HepG2 (cell line): ENCODE data around the gene KCNE2. TPM values are rescaled to one million over a fixed set of nuclear protein-coding genes. Genes with fewer than 3 reads are reported as not detected.

Source experiments
- ATAC-seq: fragments of 200-7000 bp; cut with Tn5 transposase; 3 replicates; pipeline ENCODE4 v1.9.1; 2020; ENCODE audit warnings: mild to moderate bottlenecking, moderate library complexity
- BruUV-seq: library from RNA; stranded (reverse); fragments of 400-500 nt; replicated peaks from 2 replicates; lab custom pipeline; 2021; lab: Mats Ljungman, UMichigan
- CTCF ChIA-PET: fragments of 300-600 bp; formaldehyde crosslinking; extraction: SDS; loops from one replicate; lab custom pipeline; 2021; ENCODE audit warnings: low total read pairs, inconsistent platforms, low intra/inter-chr PET ratio; lab: Yijun Ruan, JAX
- POLR2A ChIA-PET: fragments of 350-600 bp; sonication (Branson Sonifier 250); formaldehyde crosslinking; loops from one replicate; lab custom pipeline; 2020; ENCODE audit warnings: antibody characterized with exemption, inconsistent platforms; lab: Yijun Ruan, JAX
- DNase-seq: peaks from one replicate; pipeline ENCODE4 v3.0.0-alpha.2; 2015; ENCODE audit warnings: low spot score
- FAIRE-seq: peaks from 3 replicates; lab custom pipeline; 2011; peaks lifted over from hg19 to GRCh38; lab: Jason Lieb, UNC
- H2AFZ ChIP-seq: one replicate; pipeline ENCODE4 v1.6.1; 2011; ENCODE audit warnings: low read length, inconsistent platforms
- H3K27ac ChIP-seq: fragments of 300-600 bp; 3 replicates; pipeline ENCODE4 v1.8.0; 2011; ENCODE audit warnings: mixed run types, mild to moderate bottlenecking, mixed read lengths, low read length, inconsistent platforms; ENCODE audit not compliant: insufficient read depth; ENCODE audit errors: extremely low read length
- H3K27me3 ChIP-seq, 2 experiments: fragments of 200-600 bp in 1 of 2; 2 replicates in 1 of 2; 3 replicates in 1 of 2; pipeline versions ENCODE4 v1.6.0 to v1.8.0; 2011; ENCODE audit warnings: low read length in 2 of 2, mild to moderate bottlenecking in 2 of 2, moderate library complexity in 2 of 2, inconsistent platforms in 1 of 2; ENCODE audit not compliant: insufficient read depth in 2 of 2, control insufficient read depth in 1 of 2
- H3K36me3 ChIP-seq, 2 experiments: fragments of 200-600 bp in 1 of 2; replicated peaks in 1 of 2; 2 replicates in 1 of 2; 3 replicates in 1 of 2; pipeline versions ENCODE4 v1.5.1 to v1.8.0; 2011; ENCODE audit warnings: low read length in 2 of 2, inconsistent platforms in 1 of 2; ENCODE audit not compliant: insufficient read depth in 2 of 2, control insufficient read depth in 1 of 2
- H3K4me1 ChIP-seq: 2 replicates; pipeline ENCODE4 v1.5.1; 2012; ENCODE audit warnings: low read length, inconsistent platforms; ENCODE audit not compliant: insufficient read depth
- H3K4me2 ChIP-seq: 2 replicates; pipeline ENCODE4 v1.6.0; 2011; ENCODE audit warnings: low read depth, low read length, inconsistent platforms
- H3K4me3 ChIP-seq, 3 experiments: fragments of 200-600 bp in 1 of 3; sonication (generic), shearing (Covaris generic) in 1 of 3; replicated peaks in 1 of 3; 2 replicates each; pipeline ENCODE4 v1.5.1; 2011 to 2016; ENCODE audit warnings: low read length in 3 of 3, inconsistent platforms in 2 of 3, low read depth in 2 of 3, mild to moderate bottlenecking in 2 of 3, control low read depth in 1 of 3, mixed read lengths in 1 of 3; ENCODE audit not compliant: insufficient read depth in 1 of 3
- H3K79me2 ChIP-seq: one replicate; pipeline ENCODE4 v1.6.1; 2011; ENCODE audit warnings: low read length, inconsistent platforms; ENCODE audit not compliant: insufficient read depth
- H3K9ac ChIP-seq: 2 replicates; pipeline ENCODE4 v1.6.0; 2011; ENCODE audit warnings: mild to moderate bottlenecking, low read depth, low read length, inconsistent platforms; ENCODE audit not compliant: insufficient read depth
- H3K9me3 ChIP-seq: 2 replicates; pipeline ENCODE4 v1.5.1; 2012; ENCODE audit warnings: mild to moderate bottlenecking, low read length
- H4K20me1 ChIP-seq: 2 replicates; pipeline ENCODE4 v1.6.0; 2011; ENCODE audit warnings: inconsistent platforms, mild to moderate bottlenecking, low read length, moderate library complexity; ENCODE audit not compliant: insufficient read depth
- ARNTL ChIP-seq: sonication (generic); formaldehyde crosslinking; IDR thresholded peaks from 2 replicates; pipeline ENCODE4 v1.4.0; 2020; ENCODE audit warnings: mild to moderate bottlenecking, missing genetic modification reagents
- ASH2L ChIP-seq: fragments of 300-600, 200-600 bp; sonication (generic); IDR thresholded peaks from 2 replicates; pipeline ENCODE4 v1.7.0; 2017; ENCODE audit warnings: low read depth, mild to moderate bottlenecking, moderate library complexity, mixed read lengths, low read length; ENCODE audit not compliant: insufficient read length
- ATF7-NPFF ChIP-seq: sonication (generic); formaldehyde crosslinking; IDR thresholded peaks from 2 replicates; pipeline ENCODE4 v1.8.1; 2023; ENCODE audit warnings: mild to moderate bottlenecking, low read depth, missing genetic modification reagents, moderate library complexity
- FOXA1 ChIP-seq, 2 experiments: fragments of 450-650 bp in 1 of 2; sonication (generic) in 1 of 2; formaldehyde crosslinking in 1 of 2; IDR thresholded peaks; 2 replicates each; pipeline versions ENCODE4 v1.4.0 to v1.6.1; 2016 to 2020; ENCODE audit warnings: missing genetic modification reagents in 1 of 2
- FOXK1 ChIP-seq: sonication (generic); formaldehyde crosslinking; IDR thresholded peaks from 2 replicates; pipeline ENCODE4 v1.4.0; 2020; ENCODE audit warnings: low read depth, missing genetic modification reagents, borderline replicate concordance
- FOXK2 ChIP-seq: fragments of 450-650 bp; IDR thresholded peaks from 2 replicates; pipeline ENCODE4 v1.6.1; 2016
- HOXD1 ChIP-seq: sonication (generic); formaldehyde crosslinking; IDR thresholded peaks from 2 replicates; pipeline ENCODE4 v1.5.0; 2020; ENCODE audit warnings: missing genetic modification reagents
- KAT8 ChIP-seq: IDR thresholded peaks from 2 replicates; pipeline ENCODE4 v1.6.1; 2016; ENCODE audit warnings: missing genetic modification reagents, missing compliant biosample characterization
- KLF11 ChIP-seq: IDR thresholded peaks from 2 replicates; pipeline ENCODE4 v1.6.1; 2016; ENCODE audit warnings: missing compliant biosample characterization
- MZF1 ChIP-seq: sonication (generic); formaldehyde crosslinking; IDR thresholded peaks from 2 replicates; pipeline ENCODE4 v1.8.1; 2023; ENCODE audit warnings: mild to moderate bottlenecking, missing genetic modification reagents, borderline replicate concordance
- SALL2 ChIP-seq: sonication (generic); formaldehyde crosslinking; IDR thresholded peaks from 2 replicates; pipeline ENCODE4 v1.8.1; 2023; ENCODE audit warnings: mild to moderate bottlenecking, missing genetic modification reagents, inconsistent platforms
- SMAD1 ChIP-seq: sonication (generic); formaldehyde crosslinking; IDR thresholded peaks from 2 replicates; pipeline ENCODE4 v1.4.0; 2020; ENCODE audit warnings: missing genetic modification reagents, low read depth, mild to moderate bottlenecking, borderline replicate concordance
- SUZ12 ChIP-seq: fragments of 150-350 bp; IDR thresholded peaks from 2 replicates; pipeline ENCODE4 v1.6.1; 2014; ENCODE audit warnings: low read depth, low read length
- TRAFD1 ChIP-seq: sonication (generic); formaldehyde crosslinking; IDR thresholded peaks from 2 replicates; pipeline ENCODE4 v1.5.1; 2020; ENCODE audit warnings: missing genetic modification reagents, mild to moderate bottlenecking, borderline replicate concordance
- ZBTB20 ChIP-seq: sonication (generic); formaldehyde crosslinking; IDR thresholded peaks from 2 replicates; pipeline ENCODE4 v1.8.1; 2023; ENCODE audit warnings: missing genetic modification reagents, low read depth, mild to moderate bottlenecking, borderline replicate concordance
- ZFYVE20 ChIP-seq: sonication (generic); formaldehyde crosslinking; IDR thresholded peaks from 2 replicates; pipeline ENCODE4 v1.8.0; 2023; ENCODE audit warnings: low read depth, mild to moderate bottlenecking, moderate library complexity, missing genetic modification reagents, borderline replicate concordance
- ZNF549 ChIP-seq: sonication (generic); formaldehyde crosslinking; IDR thresholded peaks from 2 replicates; pipeline ENCODE4 v1.5.0; 2020; ENCODE audit warnings: missing genetic modification reagents
- ZNF605 ChIP-seq: sonication (generic); formaldehyde crosslinking; IDR thresholded peaks from 2 replicates; pipeline ENCODE4 v1.8.0; 2022; ENCODE audit warnings: mild to moderate bottlenecking, missing genetic modification reagents
- ZNF720 ChIP-seq: sonication (generic); formaldehyde crosslinking; IDR thresholded peaks from 2 replicates; pipeline ENCODE4 v1.4.0; 2020; ENCODE audit warnings: missing genetic modification reagents
- ZNF749 ChIP-seq: sonication (generic); formaldehyde crosslinking; IDR thresholded peaks from 2 replicates; pipeline ENCODE4 v1.8.0; 2022; ENCODE audit warnings: mild to moderate bottlenecking, missing genetic modification reagents, moderate library complexity, borderline replicate concordance
- ZNF792 ChIP-seq: IDR thresholded peaks from 2 replicates; pipeline ENCODE4 v1.6.1; 2016
- ZSCAN31 ChIP-seq: sonication (generic); formaldehyde crosslinking; IDR thresholded peaks from 2 replicates; pipeline ENCODE4 v1.5.0; 2020; ENCODE audit warnings: low read depth, mild to moderate bottlenecking, missing genetic modification reagents
- WGBS: methylation state at CpG from one replicate; pipeline ENCODE4 v1.1.6; 2017; ENCODE audit warnings: low lambda C conversion rate; 5-methylcytosine and 5-hydroxymethylcytosine counted together
- in situ Hi-C: cut with HindIII; loops from 2 replicates; pipeline ENCODE4 v1.10.0; 2017; ENCODE audit warnings: low pct_unique_long_range_greater_than_20kb; ENCODE audit not compliant: extremely low pct_ligation_motif_present
- intact Hi-C: fragments of 100-400 bp; cut with micrococcal nuclease; formaldehyde crosslinking; loops from one replicate; pipeline ENCODE4 v1.10.0; 2022; ENCODE audit not compliant: unreplicated experiment
- polyA plus RNA-seq, 8 experiments: library from polyadenylated mRNA; depleted of rRNA in 3 of 8; stranded (reverse) in 7 of 8; unstranded in 1 of 8; fragments of >200 nt; fragmentation: Illumina TruSeq in 4 of 8; extraction: Trizol in 4 of 8; gene quantifications; 2 replicates each; pipeline versions ENCODE4 v1.2.1 to v1.2.3, GENCODE V29; 2011 to 2016; ENCODE audit warnings: low read depth in 4 of 8, missing spikeins in 1 of 8, mixed read lengths in 1 of 8; ENCODE audit not compliant: insufficient read depth in 1 of 8
- total RNA-seq, 5 experiments: library from RNA; depleted of rRNA; stranded (reverse); fragments of >200 nt; fragmentation: Illumina TruSeq; extraction: Trizol; gene quantifications; 2 replicates each; pipeline ENCODE4 v1.2.3, GENCODE V29; 2016; ENCODE audit warnings: low read depth in 1 of 5

Gene KCNE2
- total and polyA plus RNA-seq, 2 of the 13 experiments (the other 11 are each of a cell fraction or from before 2014, with no cell fraction given), result not detected

GRCh38 chr21:34351786-34352241 lies 12.0 kb upstream of the KCNE2 start:
- no peak overlapping the region for H3K4me3 ChIP-seq
- no peak overlapping the region for H2AFZ ChIP-seq
- no peaks in the 10 kb centered on the region for H3K79me2 ChIP-seq
- H4K20me1 ChIP-seq, result no peaks in the 10 kb centered on the region
- intact Hi-C loops, result no loop called here
- H3K9ac ChIP-seq, result no peak overlapping the region
- 6% methylated on average over 6 of the region's 6 CpGs for WGBS
- no peak overlapping the region for H3K4me2 ChIP-seq
- H3K36me3 ChIP-seq, result no peaks in the 10 kb centered on the region
- BruUV-seq, result no TSS peak
- no peak overlapping the region for H3K27ac ChIP-seq
- ChIA-PET POLR2A (no interaction called here), CTCF (interaction anchor here (1.5 to 2.8 kb wide), 2 partner anchors 428 to 459 kb away, joined by 3 to 27 read pairs; no protein-coding TSS in a partner anchor)
- peaks cover 22% of the 10 kb centered on the region; the same call in 1 of the 2 replicates for H3K4me1 ChIP-seq
- H3K27me3 ChIP-seq, result peaks cover 0 to 4% of the 10 kb centered on the region in 2 experiments; a peak in 2 of 5 replicates
- ATAC-seq, result peak; percentile 99
- peak; percentile 97 for FAIRE-seq
- in situ Hi-C loops, result no loop called here
- peak; percentile 80 for DNase-seq
- no peaks in the 10 kb centered on the region for H3K9me3 ChIP-seq
- TF ChIP-seq HOXD1 (CRISPR knock-in tag) (no peak), FOXA1 (IDR thresholded peaks at IDR 0.05) (no peak), FOXA1 (CRISPR knock-in tag; IDR thresholded peaks at IDR 0.05) (no peak), SUZ12 (no peak), ZNF605 (CRISPR knock-in tag) (no peak), KLF11 (CRISPR knock-in tag) (no peak), ARNTL (CRISPR knock-in tag) (no peak), MZF1 (CRISPR knock-in tag) (no peak), SMAD1 (no peak), TRAFD1 (CRISPR knock-in tag) (no peak), ASH2L (no peak), ZNF549 (CRISPR knock-in tag) (peak; percentile 78; the same call in 1 of the 2 replicates), FOXK1 (CRISPR knock-in tag) (peak; percentile 27; the same call in 1 of the 2 replicates), KAT8 (peak; percentile 36; the same call in 1 of the 2 replicates), ZSCAN31 (CRISPR knock-in tag) (no peak), ATF7-NPFF (CRISPR knock-in tag) (no peak), ZBTB20 (CRISPR knock-in tag) (peak; percentile 58; the same call in 1 of the 2 replicates), ZNF720 (no peak), SALL2 (no peak), FOXK2 (no peak), ZNF749 (no peak), ZNF792 (CRISPR knock-in tag) (peak; percentile 21; the same call in 1 of the 2 replicates), ZFYVE20 (no peak)
